ENCODE data around the gene SYCP2.
A peak's percentile ranks its signal among the peaks of the same experiment; 100 is the strongest.
"Not testable (repeated sequence)": the region's sequence is repeated elsewhere in the genome, so short reads cannot be mapped to it uniquely, and the experiment has no call there.

Gene SYCP2

GRCh38 chr20:59856526-59856925 is 76.9 kb downstream of the SYCP2 start:
- not testable (repeated sequence) for H2AFZ ChIP-seq (ENCODE audit: low read depth, low read length, severe bottlenecking); H3K4me3 ChIP-seq (ENCODE audit: insufficient read depth, low read length, poor library complexity, severe bottlenecking); H3K27ac ChIP-seq (ENCODE audit: low read depth, low read length); H3K79me2 ChIP-seq (ENCODE audit: insufficient read depth, low read length); H3K9ac ChIP-seq (ENCODE audit: low read length); H3K36me3 ChIP-seq (ENCODE audit: low read length); H3F3A ChIP-seq (ENCODE audit: insufficient read depth); H3K9me2 ChIP-seq (replicated peaks; ENCODE audit: insufficient read depth, low read length); H4K20me1 ChIP-seq (ENCODE audit: low read depth, low read length); H3K27me3 ChIP-seq (ENCODE audit: low read length); H3K4me2 ChIP-seq (ENCODE audit: low read depth, low read length, poor library complexity, severe bottlenecking); H3K9me3 ChIP-seq (ENCODE audit: insufficient read depth, low read length)

DNA sequence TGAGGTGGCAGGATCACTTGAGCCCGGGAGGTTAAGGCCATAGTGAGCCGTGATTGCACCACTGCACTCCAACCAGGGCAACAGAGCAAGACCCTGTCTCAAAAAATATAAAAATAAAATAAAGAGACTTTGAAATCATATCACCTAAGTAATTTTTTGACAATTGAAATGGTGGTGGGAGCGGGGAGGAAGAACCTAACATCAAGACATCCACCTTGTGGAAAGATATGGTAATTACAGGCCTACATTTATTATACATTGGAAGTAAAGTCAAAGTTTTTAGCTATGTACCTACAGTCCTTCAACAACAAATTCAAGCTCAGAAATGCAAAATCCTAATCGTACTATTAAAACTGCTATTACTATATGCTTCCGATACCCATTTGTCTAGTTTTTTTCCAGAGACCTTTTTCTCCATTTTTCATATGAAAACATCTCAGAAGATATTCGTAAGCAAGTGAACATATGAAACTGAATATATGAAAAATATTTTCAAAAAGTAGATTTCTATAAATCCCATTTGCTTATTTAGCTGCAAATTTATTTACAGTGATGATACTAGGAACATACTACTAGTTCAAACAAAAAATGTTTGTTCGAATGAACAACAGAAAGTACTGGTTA is 83.3 kb downstream of the SYCP2 start:
- H4K20me1 ChIP-seq (ENCODE audit: low read depth, low read length) = no peaks in the 10 kb centered on the region

DNA sequence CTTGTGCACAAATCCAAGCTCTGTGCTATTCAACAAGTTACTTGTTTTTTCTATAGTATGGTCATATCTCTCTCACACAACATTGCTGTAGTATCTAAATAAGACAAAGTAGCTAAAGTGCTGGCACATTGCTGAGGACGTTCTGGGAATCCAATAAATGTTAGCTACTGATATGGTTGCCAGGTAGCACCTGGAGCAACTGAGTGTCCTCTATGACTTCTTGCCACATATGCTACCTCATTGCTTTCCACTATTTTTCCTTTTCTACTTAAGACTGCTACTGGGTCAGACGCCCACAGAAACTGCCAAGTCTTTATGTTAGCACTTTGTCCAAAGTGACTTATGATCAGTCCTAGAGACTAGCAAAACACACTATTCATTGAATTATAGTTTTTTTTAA is 85.3 kb downstream of the SYCP2 start:
- Histone ChIP-seq H3K9me2 (replicated peaks; ENCODE audit: insufficient read depth, low read length) (no peaks in the 10 kb centered on the region), H3K9me3 (ENCODE audit: insufficient read depth, low read length) (no peaks in the 10 kb centered on the region), H4K20me1 (ENCODE audit: low read depth, low read length) (no peaks in the 10 kb centered on the region), H3K36me3 (ENCODE audit: low read length) (no peaks in the 10 kb centered on the region), H3K27me3 (ENCODE audit: low read length) (no peaks in the 10 kb centered on the region), H3F3A (ENCODE audit: insufficient read depth) (no peaks in the 10 kb centered on the region), H3K9ac (ENCODE audit: low read length) (no peak overlapping the region), H3K27ac (ENCODE audit: low read depth, low read length) (no peak overlapping the region), H3K79me2 (ENCODE audit: insufficient read depth, low read length) (no peaks in the 10 kb centered on the region), H3K4me3 (ENCODE audit: insufficient read depth, low read length, poor library complexity, severe bottlenecking) (no peak overlapping the region), H2AFZ (ENCODE audit: low read depth, low read length, severe bottlenecking) (no peak overlapping the region), H3K4me2 (ENCODE audit: low read depth, low read length, poor library complexity, severe bottlenecking) (no peak overlapping the region)
- TF ChIP-seq CTCF (IDR thresholded peaks at IDR 0.05; ENCODE audit: insufficient read depth, low read length, poor library complexity, severe bottlenecking) (no peak), EZH2phosphoT487 (conservative IDR thresholded peaks at IDR 0.05; ENCODE audit: low read length) (no peak)

More for the DNA sequence above, 83.3 kb downstream of the SYCP2 start:
- H3K36me3 ChIP-seq (ENCODE audit: low read length) = no peaks in the 10 kb centered on the region
- H3K9me2 ChIP-seq (replicated peaks; ENCODE audit: insufficient read depth, low read length) = no peaks in the 10 kb centered on the region
- no peaks in the 10 kb centered on the region for H3K79me2 ChIP-seq (ENCODE audit: insufficient read depth, low read length)
- H3F3A ChIP-seq (ENCODE audit: insufficient read depth) = no peaks in the 10 kb centered on the region
- peak; percentile 40 for TF ChIP-seq CTCF (IDR thresholded peaks at IDR 0.05; ENCODE audit: insufficient read depth, low read length, poor library complexity, severe bottlenecking)
- TF ChIP-seq EZH2phosphoT487 (conservative IDR thresholded peaks at IDR 0.05; ENCODE audit: low read length) = no peak
- H2AFZ ChIP-seq (ENCODE audit: low read depth, low read length, severe bottlenecking) = no peak overlapping the region
- H3K27me3 ChIP-seq (ENCODE audit: low read length) = no peaks in the 10 kb centered on the region
- no peaks in the 10 kb centered on the region for H3K9me3 ChIP-seq (ENCODE audit: insufficient read depth, low read length)
- no peak overlapping the region for H3K27ac ChIP-seq (ENCODE audit: low read depth, low read length)
- no peak overlapping the region for H3K4me2 ChIP-seq (ENCODE audit: low read depth, low read length, poor library complexity, severe bottlenecking)
- no peak overlapping the region for H3K9ac ChIP-seq (ENCODE audit: low read length)
- no peak overlapping the region for H3K4me3 ChIP-seq (ENCODE audit: insufficient read depth, low read length, poor library complexity, severe bottlenecking)

GRCh38 chr20:59845472-59845871 is 88.0 kb downstream of the SYCP2 start:
- Histone ChIP-seq H3K79me2 (ENCODE audit: insufficient read depth, low read length) (no peaks in the 10 kb centered on the region), H3K9ac (ENCODE audit: low read length) (no peak overlapping the region), H3K27ac (ENCODE audit: low read depth, low read length) (no peak overlapping the region), H3K36me3 (ENCODE audit: low read length) (no peaks in the 10 kb centered on the region), H3K4me2 (ENCODE audit: low read depth, low read length, poor library complexity, severe bottlenecking) (no peak overlapping the region), H2AFZ (ENCODE audit: low read depth, low read length, severe bottlenecking) (no peak overlapping the region), H3F3A (ENCODE audit: insufficient read depth) (no peaks in the 10 kb centered on the region), H3K9me2 (replicated peaks; ENCODE audit: insufficient read depth, low read length) (no peaks in the 10 kb centered on the region), H3K9me3 (ENCODE audit: insufficient read depth, low read length) (no peaks in the 10 kb centered on the region), H4K20me1 (ENCODE audit: low read depth, low read length) (no peaks in the 10 kb centered on the region), H3K27me3 (ENCODE audit: low read length) (no peaks in the 10 kb centered on the region), H3K4me3 (ENCODE audit: insufficient read depth, low read length, poor library complexity, severe bottlenecking) (no peak overlapping the region)
- TF ChIP-seq EZH2phosphoT487 (conservative IDR thresholded peaks at IDR 0.05; ENCODE audit: low read length) = no peak
- no peak for TF ChIP-seq CTCF (IDR thresholded peaks at IDR 0.05; ENCODE audit: insufficient read depth, low read length, poor library complexity, severe bottlenecking)

Measured in SU-DHL-6 (cell line).